Spleen (tissue), 7 donors: Measurements from ENCODE around the gene FEM1B.

Source experiments
- CTCF ChIP-seq, 11 experiments: fragments of 200-600 bp in 7 of 11; fragments of 450-650 bp in 4 of 11; sonication (generic) in 4 of 11; IDR thresholded peaks in 8 of 11; conservative IDR thresholded peaks in 3 of 11; 1 replicate in 7 of 11; 2 replicates in 4 of 11; pipeline versions ENCODE4 v1.4.0 to v1.8.0; 2016 to 2021; ENCODE audit warnings: antibody characterized with exemption in 11 of 11, inconsistent platforms in 4 of 11, mild to moderate bottlenecking in 1 of 11
- POLR2AphosphoS5 ChIP-seq, 3 donors: sonication (generic); formaldehyde crosslinking; IDR thresholded peaks; one replicate each; pipeline ENCODE4 v1.5.1; 2017; ENCODE audit warnings: antibody characterized with exemption in 3 of 3
- donor health status: DM: no; HTN: no; CAD: no; lungs with moderate emphysema.
- donor health status: DM: no; HTN: no; CAD: no.
- donor health status: DM: no; HTN: no; CAD: no.

- no peak for TF ChIP-seq POLR2AphosphoS5 (IDR thresholded peaks at IDR 0.05)
- no peak for TF ChIP-seq CTCF (IDR thresholded peaks at IDR 0.05 in 8 of 11, conservative IDR thresholded peaks at IDR 0.05 in 3 of 11)
Observed at GRCh38 chr15:68312701-68313204, 35.2 kb downstream of the FEM1B start.
